Mucosa of rectum (tissue), 2 donors: ENCODE measurements around the gene RBM17.

Experiments
- H3K27ac ChIP-seq, 2 donors: one replicate each; pipeline ENCODE4 v1.7.0; 2013; ENCODE audit warnings: inconsistent platforms in 2 of 2, low read depth in 2 of 2, low read length in 2 of 2
- H3K27me3 ChIP-seq, 2 donors: one replicate each; pipeline ENCODE4 v1.7.0; 2013; ENCODE audit warnings: low read length in 2 of 2; ENCODE audit not compliant: control insufficient read depth in 2 of 2, insufficient read depth in 2 of 2
- H3K36me3 ChIP-seq, 2 donors: one replicate each; pipeline ENCODE4 v1.7.0; 2013; ENCODE audit warnings: low read length in 2 of 2; ENCODE audit not compliant: control insufficient read depth in 2 of 2, insufficient read depth in 2 of 2
- H3K4me1 ChIP-seq, 2 donors: one replicate each; pipeline ENCODE4 v1.7.0; 2013; ENCODE audit warnings: low read length in 2 of 2, mild to moderate bottlenecking in 1 of 2; ENCODE audit not compliant: control insufficient read depth in 2 of 2, insufficient read depth in 2 of 2
- H3K4me3 ChIP-seq, 2 donors: one replicate each; pipeline ENCODE4 v1.7.0; 2013; ENCODE audit warnings: low read length in 2 of 2
- H3K9ac ChIP-seq, 2 donors: one replicate each; pipeline ENCODE4 v1.7.0; 2013; ENCODE audit warnings: low read length in 2 of 2, low read depth in 1 of 2, mild to moderate bottlenecking in 1 of 2
- H3K9me3 ChIP-seq, 2 donors: one replicate each; pipeline ENCODE4 v1.7.0; 2013; ENCODE audit warnings: low read length in 2 of 2; ENCODE audit not compliant: control insufficient read depth in 2 of 2
- donor health status: healthy.
- donor health status: Normal muscosa, but diverticular disease.

Gene RBM17

GRCh38 chr10:6110136-6110535, 21.3 kb downstream of the RBM17 start:
- peaks cover 74 to 79% of the 10 kb centered on the region in 2 donors for H3K36me3 ChIP-seq

GRCh38 chr10:6112893-6113292, 24.1 kb downstream of the RBM17 start:
- Histone ChIP-seq H3K4me3 (no peak overlapping the region), H3K9me3 (no peaks in the 10 kb centered on the region), H3K27me3 (no peaks in the 10 kb centered on the region), H3K9ac (no peak overlapping the region), H3K27ac (no peak overlapping the region), H3K4me1 (peaks cover 0 to 2% of the 10 kb centered on the region in 2 donors), H3K36me3 (peaks cover 70 to 79% of the 10 kb centered on the region in 2 donors)

More at GRCh38 chr10:6110136-6110535, 21.3 kb downstream of the RBM17 start:
- Histone ChIP-seq H3K27me3 (no peaks in the 10 kb centered on the region), H3K4me3 (no peak overlapping the region), H3K9ac (no peak overlapping the region), H3K4me1 (peaks cover 0 to 2% of the 10 kb centered on the region in 2 donors), H3K9me3 (no peaks in the 10 kb centered on the region), H3K27ac (no peak overlapping the region)

- Histone ChIP-seq H3K36me3 (peaks cover 62 to 70% of the 10 kb centered on the region in 2 donors), H3K27ac (no peak overlapping the region), H3K9ac (no peak overlapping the region), H3K9me3 (no peaks in the 10 kb centered on the region), H3K27me3 (no peaks in the 10 kb centered on the region), H3K4me1 (no peaks in the 10 kb centered on the region), H3K4me3 (no peak overlapping the region)
Measured at GRCh38 chr10:6114299-6114698, 25.5 kb downstream of the RBM17 start.

- H3K36me3 ChIP-seq = peaks cover 57 to 67% of the 10 kb centered on the region in 2 donors
- no peaks in the 10 kb centered on the region for H3K4me1 ChIP-seq
- no peak overlapping the region for H3K27ac ChIP-seq
- H3K9me3 ChIP-seq = no peaks in the 10 kb centered on the region
- no peaks in the 10 kb centered on the region for H3K27me3 ChIP-seq
- no peak overlapping the region for H3K9ac ChIP-seq
- H3K4me3 ChIP-seq = no peak overlapping the region
Measured at GRCh38 chr10:6114805-6115341, 26.0 kb downstream of the RBM17 start.

GRCh38 chr10:6115411-6115810, 26.6 kb downstream of the RBM17 start:
- Histone ChIP-seq H3K4me3 (no peak overlapping the region), H3K9me3 (no peaks in the 10 kb centered on the region), H3K4me1 (peaks cover under 1 to 4% of the 10 kb centered on the region in 2 donors), H3K27me3 (no peaks in the 10 kb centered on the region), H3K36me3 (peaks cover 51 to 62% of the 10 kb centered on the region in 2 donors), H3K9ac (no peak overlapping the region), H3K27ac (no peak overlapping the region)

- Histone ChIP-seq H3K4me3 (no peak overlapping the region), H3K27me3 (no peaks in the 10 kb centered on the region), H3K9ac (no peak overlapping the region), H3K36me3 (peaks cover 47 to 57% of the 10 kb centered on the region in 2 donors), H3K4me1 (peaks cover 5 to 9% of the 10 kb centered on the region in 2 donors), H3K27ac (no peak overlapping the region), H3K9me3 (no peaks in the 10 kb centered on the region)
Measured at GRCh38 chr10:6115824-6116350, 27.1 kb downstream of the RBM17 start.

- Histone ChIP-seq H3K9ac (no peak overlapping the region), H3K4me1 (peaks cover 5 to 9% of the 10 kb centered on the region in 2 donors), H3K27ac (no peak overlapping the region), H3K27me3 (no peaks in the 10 kb centered on the region), H3K9me3 (no peaks in the 10 kb centered on the region), H3K4me3 (no peak overlapping the region), H3K36me3 (peaks cover 40 to 49% of the 10 kb centered on the region in 2 donors)
Measured at GRCh38 chr10:6116806-6117205, 28.0 kb downstream of the RBM17 start.

- no peak overlapping the region for H3K27ac ChIP-seq
Measured at GRCh38 chr10:6117711-6118110, 28.9 kb downstream of the RBM17 start.

GRCh38 chr10:6119423-6119822, 30.6 kb downstream of the RBM17 start:
- no peak overlapping the region for H3K9ac ChIP-seq
- no peaks in the 10 kb centered on the region for H3K9me3 ChIP-seq
- no peaks in the 10 kb centered on the region for H3K27me3 ChIP-seq
- H3K4me3 ChIP-seq = no peak overlapping the region
- H3K27ac ChIP-seq = no peak overlapping the region
- peaks cover 14 to 24% of the 10 kb centered on the region in 2 donors for H3K36me3 ChIP-seq
- H3K4me1 ChIP-seq = peaks cover 5 to 9% of the 10 kb centered on the region in 2 donors

More at GRCh38 chr10:6117711-6118110, 28.9 kb downstream of the RBM17 start:
- no peak overlapping the region for H3K9ac ChIP-seq
- no peaks in the 10 kb centered on the region for H3K9me3 ChIP-seq
- H3K4me1 ChIP-seq = peaks cover 5 to 9% of the 10 kb centered on the region in 2 donors
- H3K27me3 ChIP-seq = no peaks in the 10 kb centered on the region
- H3K36me3 ChIP-seq = peaks cover 31 to 40% of the 10 kb centered on the region in 2 donors
- no peak overlapping the region for H3K4me3 ChIP-seq

GRCh38 chr10:6119962-6120361, 31.1 kb downstream of the RBM17 start:
- Histone ChIP-seq H3K27ac (no peak overlapping the region), H3K4me1 (peaks cover 5 to 9% of the 10 kb centered on the region in 2 donors), H3K4me3 (no peak overlapping the region), H3K27me3 (no peaks in the 10 kb centered on the region), H3K36me3 (peaks cover 8 to 18% of the 10 kb centered on the region in 2 donors), H3K9ac (no peak overlapping the region), H3K9me3 (no peaks in the 10 kb centered on the region)
